DMS79 treated with DMSO at 0.1 percent for 48 hours (cell line): Measurements from ENCODE around the gene SDK1.
"Not testable (repeated sequence)": the region's sequence is repeated elsewhere in the genome, so short reads cannot be mapped to it uniquely, and the experiment has no call there.

ENCODE experiments used
- DNase-seq: peaks from one replicate; lab custom pipeline; 2025; lab: John Stamatoyannopoulos, UW

SDK1 gene

DNA sequence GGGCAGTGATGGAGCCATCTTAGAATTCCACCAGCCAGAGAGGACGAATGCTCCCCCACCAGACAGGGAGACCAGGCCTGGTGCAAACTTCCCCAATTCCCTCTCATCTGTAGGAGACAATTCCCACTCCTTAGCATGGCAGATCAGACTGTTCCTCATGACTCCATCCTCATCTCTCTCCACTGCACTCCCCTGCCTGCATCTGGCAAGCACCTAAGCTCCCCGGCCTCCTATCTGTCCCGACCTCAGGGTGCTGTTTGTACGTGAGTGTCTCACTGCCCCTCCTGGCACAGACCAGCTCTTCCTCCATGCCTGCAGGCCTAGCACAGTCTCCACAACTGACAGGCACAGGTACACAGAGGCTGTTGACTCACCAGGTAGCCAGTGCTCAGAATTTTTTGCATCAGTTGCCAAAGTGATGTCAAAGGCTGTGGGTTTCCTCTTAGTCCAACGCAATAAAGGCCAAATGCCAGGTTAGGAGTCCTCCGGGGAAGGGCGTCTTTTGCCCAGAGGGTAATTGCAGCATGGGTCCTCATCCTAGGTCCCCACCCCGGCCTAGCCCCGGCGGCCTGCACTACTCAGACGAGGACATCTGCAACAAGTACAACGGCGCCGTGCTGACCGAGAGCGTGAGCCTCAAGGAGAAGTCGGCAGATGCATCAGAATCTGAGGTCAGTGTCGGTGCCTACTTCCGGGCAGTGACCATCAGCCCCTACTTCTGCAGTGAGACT is 944.2 kb downstream of the SDK1 start:
- DNase-seq: no peak

GRCh38 chr7:4245866-4246470 is 944.9 kb downstream of the SDK1 start:
- DNase-seq: no peak

DNA sequence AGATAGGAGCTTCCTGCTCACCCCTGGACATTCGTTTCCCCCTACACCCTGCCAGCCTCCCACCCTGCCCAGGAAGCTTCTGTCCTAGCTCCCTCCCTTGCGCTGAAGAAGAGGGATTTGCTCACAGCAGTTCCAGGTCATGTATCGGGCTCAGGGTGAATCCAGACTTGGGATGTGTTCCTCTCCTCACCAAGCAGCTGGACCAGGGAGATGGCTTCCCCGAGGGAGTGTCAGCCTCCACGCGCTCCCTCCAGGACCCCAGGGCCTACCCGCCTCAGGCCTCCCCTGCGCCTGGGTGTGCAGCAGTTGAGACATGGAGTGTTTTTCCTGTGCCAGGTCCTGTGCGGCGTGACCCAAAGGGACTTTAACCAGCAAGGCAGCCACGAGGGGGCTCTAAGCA is 945.5 kb downstream of the SDK1 start:
- DNase-seq: no peak

DNA sequence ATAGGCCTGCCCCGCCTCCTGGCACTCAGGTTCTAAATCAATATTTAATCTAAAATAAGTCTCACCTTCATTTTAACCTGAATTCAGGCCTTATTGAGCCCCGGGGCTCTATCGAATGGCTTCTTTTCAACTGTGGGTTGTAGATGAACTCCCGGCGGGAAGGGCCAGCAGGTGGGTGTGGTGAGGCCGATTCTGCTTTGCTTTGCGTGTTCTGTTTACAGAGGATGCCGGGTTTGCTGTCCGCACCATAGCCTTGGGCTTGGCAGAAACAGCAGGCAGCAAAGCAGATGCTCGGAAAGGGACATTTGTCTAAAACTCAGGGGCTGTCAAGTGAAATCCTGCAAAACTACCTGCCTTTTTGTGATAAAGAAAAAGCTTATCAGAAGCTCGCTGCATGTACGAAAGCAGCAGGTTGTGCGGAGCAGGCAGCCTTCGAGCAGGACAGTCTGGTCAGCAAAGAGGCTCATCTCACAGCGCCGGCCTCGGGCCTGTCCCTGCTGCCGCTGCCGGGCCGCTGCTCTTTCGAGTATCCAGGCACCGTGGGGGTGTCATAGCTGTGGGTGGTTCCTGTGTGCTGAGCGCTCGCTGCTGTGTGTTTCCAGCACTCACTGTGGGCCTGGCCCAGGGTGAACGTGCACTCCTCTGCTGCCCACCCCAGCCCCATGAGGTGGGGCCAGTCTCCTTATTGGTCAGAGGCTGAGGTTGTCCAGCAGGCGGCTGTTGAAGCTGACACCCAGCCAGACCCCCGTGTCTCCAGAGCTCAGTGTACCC is 946.2 kb downstream of the SDK1 start:
- no peak for DNase-seq

- no peak for DNase-seq
Observed at GRCh38 chr7:4248295-4248694, 947.2 kb downstream of the SDK1 start.

DNA sequence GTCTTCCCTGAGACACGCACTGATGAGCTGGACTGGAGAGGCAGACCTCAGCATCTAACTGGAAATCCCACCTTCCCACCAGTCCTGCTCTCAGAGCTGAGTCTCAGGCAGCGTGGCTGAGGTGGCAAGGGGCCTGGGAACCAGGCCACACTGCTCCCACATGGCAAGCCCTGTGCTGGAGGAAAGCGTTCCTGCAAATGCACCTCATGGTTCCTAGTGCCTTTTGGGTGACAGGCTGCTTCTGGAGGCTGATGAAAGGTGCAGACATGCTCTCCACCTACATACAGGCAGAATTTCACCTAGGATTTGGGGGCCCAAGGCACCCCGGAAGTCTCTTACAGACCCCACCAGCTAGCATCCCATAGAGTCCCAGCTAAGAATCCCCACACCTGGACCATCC is 948.2 kb downstream of the SDK1 start:
- no peak for DNase-seq

DNA sequence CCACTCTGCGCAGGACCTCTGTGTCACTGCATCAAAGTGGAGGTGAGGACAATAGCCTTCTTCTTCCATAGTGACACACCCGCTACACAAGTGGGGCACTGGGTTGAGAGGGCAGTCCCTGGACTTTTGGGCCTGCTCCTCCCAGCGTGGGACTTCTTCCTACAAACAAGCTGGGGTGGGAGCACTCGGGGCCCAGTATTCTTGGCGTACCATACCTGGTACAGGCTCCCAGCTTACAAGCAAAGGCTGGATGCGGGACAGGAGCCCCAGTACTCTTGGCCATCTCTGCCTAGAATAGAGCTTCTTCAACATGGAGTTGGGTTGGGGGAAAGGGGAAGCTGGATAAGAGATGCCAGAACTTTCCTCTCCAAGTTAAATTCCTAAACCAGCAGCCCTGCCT is 954.3 kb downstream of the SDK1 start:
- no peak for DNase-seq

DNA sequence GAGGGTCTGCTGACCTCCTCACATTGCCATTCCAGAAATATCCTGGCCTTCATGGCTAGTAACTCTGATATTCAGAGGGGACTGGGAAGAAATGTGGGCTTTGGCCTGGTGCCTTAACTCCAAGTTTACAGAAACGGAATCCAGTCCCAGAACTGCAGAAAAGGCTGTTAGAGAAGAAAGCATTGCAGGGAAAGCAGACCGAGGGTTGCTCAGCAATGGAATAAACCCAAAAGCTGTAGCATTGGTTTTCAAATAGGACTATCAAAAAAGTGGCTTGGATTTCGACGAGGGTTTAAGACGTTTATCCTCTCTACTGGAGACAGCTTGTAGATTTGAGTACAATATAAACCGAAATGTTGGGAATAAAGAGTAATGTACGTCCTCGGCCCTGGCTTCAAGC is 955.2 kb downstream of the SDK1 start:
- DNase-seq: no peak

GRCh38 chr7:4257146-4258111 is 956.4 kb downstream of the SDK1 start:
- DNase-seq: no peak

DNA sequence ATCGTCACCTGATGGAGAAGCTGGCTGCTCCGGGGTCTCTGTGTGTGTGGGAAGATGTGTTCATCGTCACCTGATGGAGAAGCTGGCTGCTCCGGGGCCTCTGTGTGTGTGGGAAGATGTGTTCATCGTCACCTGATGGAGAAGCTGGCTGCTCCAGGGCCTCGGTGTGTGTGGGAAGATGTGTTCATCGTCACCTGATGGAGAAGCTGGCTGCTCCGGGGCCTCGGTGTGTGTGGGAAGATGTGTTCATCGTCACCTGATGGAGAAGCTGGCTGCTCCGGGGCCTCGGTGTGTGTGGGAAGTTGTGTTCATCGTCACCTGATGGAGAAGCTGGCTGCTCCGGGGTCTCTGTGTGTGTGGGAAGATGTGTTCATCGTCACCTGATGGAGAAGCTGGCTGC is 959.1 kb downstream of the SDK1 start:
- not testable (repeated sequence) for DNase-seq

DNA sequence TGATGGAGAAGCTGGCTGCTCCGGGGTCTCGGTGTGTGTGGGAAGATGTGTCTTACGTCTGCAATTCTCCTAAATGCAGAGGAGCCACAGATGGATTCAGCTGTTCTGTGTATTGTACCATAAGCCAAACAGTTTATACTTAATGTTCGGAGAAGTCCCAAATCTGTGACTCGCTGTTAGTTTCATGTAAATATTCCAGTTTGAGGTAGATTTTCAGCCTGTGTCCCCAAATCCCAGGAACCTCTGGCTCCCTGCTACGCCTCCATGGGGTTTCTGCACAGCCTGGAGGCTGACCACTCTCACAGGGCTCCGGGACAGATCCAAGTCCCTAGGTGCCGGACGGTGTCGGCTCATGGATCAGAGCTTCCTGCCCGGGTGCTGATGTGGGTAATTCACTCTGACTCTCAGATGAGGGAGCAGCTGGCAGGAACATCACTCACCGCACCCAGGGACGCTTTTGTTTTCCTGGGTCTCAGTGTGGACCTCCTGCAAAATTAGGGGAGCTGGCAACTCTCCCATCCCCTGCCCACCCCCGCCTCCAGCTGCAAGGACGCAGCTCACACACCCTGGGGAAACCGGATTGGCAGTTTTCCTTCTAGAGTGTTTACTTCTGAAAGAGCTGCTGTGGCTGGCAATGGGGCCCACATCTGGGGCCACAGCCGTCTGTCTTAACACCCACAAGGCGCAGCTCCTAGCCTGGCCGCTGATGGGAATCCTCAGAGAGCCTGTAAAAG is 960.0 kb downstream of the SDK1 start:
- no peak for DNase-seq

DNA sequence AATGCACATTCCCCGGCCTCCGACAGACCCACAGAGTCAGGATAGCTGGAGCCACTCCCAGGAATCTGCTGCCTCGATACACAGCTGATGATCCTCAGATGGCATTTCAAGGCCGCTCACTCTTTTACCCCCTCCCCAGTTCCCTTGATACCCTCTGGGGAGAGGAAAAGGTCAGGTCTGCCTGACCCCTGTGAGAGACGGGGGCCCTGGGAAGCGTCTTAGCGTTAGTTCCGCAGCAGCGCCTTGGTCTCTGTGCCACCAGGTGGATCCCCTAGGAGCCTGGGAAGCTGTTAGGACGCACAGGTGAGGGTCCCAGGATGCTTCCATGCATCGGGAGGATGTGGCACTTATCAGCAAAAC is 960.5 kb downstream of the SDK1 start:
- DNase-seq: no peak

DNA sequence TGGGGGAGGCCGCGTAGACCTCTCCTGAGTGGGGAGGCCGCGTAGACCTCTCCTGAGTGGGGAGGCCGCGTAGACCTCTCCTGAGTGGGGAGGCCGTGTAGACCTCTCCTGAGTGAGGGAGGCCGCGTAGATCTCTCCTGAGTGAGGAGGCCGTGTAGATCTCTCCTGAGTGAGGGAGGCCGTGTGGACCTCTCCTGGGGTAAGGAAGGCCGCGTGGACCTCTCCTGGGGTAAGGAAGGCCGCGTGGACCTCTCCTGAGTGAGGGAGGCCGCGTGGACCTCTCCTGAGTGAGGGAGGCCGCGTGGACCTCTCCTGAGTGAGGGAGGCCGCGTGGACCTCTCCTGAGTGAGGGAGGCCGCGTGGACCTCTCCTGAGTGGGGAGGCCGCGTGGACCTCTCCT is 963.2 kb downstream of the SDK1 start:
- DNase-seq: not testable (repeated sequence)

DNA sequence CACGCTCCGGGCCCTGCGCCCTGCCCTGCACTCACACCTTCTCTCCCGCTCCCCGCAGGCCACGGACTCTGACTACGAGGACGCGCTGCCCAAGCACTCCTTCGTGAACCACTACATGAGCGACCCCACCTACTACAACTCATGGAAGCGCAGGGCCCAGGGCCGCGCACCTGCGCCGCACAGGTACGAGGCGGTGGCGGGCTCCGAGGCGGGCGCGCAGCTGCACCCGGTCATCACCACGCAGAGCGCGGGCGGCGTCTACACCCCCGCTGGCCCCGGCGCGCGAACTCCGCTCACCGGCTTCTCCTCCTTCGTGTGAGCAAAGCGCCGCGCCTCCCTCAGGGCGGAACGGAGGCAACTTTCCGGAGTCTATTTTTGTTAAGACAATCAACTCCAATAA is 964.0 kb downstream of the SDK1 start:
- DNase-seq: no peak

DNA sequence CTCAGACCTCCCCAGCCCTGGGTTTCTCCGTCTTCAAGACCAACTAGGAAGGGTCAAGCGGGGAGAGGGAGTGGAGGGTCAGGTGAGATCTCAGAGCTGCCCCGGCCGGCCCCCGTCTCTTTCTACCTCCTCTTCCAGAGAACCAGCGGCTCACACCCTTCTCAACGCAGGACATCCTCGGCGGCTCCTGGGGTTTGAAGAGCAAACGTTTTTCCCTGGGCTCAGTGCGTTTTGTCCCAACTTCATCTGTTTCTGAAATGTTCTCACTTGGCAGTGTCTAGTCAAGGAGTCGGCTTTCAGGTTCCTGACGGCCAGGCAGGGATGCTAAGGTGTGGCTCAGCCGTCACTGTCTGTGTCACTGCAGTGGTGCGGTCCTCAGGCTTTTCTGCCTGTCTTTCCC is 964.6 kb downstream of the SDK1 start:
- DNase-seq: no peak

GRCh38 chr7:4266270-4267040 is 965.4 kb downstream of the SDK1 start:
- no peak for DNase-seq

DNA sequence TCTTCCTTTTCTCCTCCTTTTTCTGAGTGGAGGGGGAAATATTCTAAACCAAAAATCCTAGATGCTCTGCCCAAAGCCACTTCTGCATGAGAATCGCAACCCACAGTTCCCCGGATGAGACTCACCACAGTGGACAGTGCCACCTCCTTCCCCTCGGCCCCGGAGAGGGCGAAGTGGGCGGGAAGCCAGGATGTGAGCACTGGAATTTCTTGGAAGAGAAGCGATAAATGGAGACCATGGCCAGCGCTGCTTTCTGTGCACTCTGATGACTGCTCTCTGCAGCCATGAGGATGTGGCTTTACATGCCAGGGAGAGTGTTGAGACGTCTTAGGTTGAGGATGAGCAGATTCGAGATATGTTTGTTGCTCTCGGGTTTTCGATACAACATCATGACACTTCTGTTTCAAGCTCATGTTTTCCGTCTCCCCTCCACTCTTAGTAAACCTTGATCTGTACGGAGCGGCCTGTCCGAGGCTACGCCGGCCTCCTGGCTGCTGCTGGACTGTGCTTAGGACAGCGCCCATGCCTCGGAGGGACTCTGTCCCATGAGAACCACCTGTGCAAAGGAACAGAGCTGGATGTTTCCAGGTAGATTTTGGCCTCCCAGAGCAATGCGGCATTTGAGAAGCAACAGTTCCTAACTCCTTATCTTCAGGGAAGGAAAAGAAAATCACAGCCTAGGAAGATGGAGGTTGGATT is 966.4 kb downstream of the SDK1 start:
- DNase-seq: no peak

DNA sequence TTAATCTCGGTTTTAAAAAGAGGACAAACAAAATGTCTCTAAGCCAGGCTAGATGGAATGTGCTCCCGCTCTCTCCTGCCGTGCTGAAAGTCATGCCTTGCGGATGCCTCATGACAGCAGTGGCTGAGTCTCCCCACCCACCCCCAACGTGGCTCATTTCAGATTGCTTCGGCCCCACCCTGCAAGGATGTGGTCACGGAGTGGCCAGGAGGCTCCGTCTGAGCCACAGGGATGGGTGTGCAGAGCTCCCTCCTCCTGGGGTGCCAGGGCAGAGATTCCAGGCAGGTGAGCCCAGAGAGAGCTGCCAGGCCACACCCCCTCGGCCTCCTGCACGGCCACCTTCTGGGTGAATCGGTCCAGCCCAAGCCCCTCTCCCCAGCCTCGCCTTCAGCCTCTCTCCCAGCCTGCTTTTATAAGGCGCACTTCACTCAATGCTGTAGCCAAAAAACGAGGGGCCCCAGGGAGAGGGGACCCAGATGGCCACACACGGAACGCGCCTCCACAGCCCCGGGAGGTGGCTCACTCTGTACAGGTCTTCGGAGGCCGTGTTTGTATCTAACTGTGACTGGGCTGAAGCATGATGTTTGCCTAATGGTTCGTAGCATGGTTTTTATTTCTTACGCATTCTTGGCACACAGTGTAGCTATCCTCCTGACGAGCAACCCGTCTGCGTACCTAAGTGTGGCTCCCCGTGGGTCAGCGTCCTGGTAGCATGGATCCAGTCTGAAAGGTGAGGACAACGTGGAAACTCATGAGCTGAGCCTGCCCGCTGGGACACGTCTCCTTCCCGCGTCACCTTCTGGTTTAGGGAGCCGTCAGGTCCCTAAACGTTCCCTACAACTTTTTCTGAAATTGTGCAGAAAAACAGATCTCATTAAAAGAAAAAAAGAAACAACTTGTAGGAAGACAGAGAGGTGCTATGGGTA is 967.3 kb downstream of the SDK1 start:
- DNase-seq: no peak

GRCh38 chr7:4269086-4269485 is 968.0 kb downstream of the SDK1 start:
- DNase-seq: no peak
